Measurements from ENCODE around the gene MAGI2.

MAGI2 gene

DNA sequence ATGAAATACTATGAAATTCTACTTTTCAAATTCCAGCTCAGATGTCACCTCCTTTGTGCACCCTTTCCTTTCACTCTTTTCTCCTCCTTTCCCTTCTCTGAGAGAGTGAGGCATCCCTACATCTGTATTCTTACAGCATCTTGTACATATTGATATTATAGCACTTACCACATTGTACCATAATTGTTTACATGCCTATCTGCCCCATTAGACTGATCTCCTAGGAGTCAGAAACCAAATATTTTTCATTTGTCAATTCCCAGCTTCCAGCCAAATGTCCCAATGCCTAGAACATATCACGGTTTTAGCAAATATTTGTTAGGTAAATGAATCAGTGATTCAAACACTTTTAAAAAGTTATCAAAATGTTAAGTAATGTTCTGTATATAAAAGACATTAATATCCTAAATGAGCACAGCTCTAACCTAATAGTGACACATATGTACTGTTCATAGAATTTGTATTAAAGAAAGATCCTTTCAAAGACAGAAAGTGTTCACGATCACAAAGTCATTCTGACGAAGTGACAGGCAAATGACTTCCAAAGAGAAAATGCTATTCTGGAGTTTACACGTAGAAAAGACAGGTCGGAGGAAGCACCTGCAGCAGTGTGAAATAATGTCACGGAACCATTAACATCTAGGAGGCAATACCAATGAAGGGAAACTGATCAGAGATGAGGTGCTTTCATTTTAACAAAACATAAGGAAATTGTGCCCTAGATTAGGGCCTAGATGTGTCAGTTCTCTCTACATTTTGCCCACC lies 774.2 kb downstream of the MAGI2 start:
- H3K36me3 ChIP-seq, result no peaks in the 10 kb centered on the region
- no peak overlapping the region for H3K27ac ChIP-seq
- H3K4me1 ChIP-seq (ENCODE audit: control insufficient read depth in 1 of 2, insufficient read depth in 1 of 2, low read depth in 1 of 2, low read length in 1 of 2), result no peaks in the 10 kb centered on the region
- H3K27me3 ChIP-seq, result no peaks in the 10 kb centered on the region
- TF ChIP-seq, protein P1, sequence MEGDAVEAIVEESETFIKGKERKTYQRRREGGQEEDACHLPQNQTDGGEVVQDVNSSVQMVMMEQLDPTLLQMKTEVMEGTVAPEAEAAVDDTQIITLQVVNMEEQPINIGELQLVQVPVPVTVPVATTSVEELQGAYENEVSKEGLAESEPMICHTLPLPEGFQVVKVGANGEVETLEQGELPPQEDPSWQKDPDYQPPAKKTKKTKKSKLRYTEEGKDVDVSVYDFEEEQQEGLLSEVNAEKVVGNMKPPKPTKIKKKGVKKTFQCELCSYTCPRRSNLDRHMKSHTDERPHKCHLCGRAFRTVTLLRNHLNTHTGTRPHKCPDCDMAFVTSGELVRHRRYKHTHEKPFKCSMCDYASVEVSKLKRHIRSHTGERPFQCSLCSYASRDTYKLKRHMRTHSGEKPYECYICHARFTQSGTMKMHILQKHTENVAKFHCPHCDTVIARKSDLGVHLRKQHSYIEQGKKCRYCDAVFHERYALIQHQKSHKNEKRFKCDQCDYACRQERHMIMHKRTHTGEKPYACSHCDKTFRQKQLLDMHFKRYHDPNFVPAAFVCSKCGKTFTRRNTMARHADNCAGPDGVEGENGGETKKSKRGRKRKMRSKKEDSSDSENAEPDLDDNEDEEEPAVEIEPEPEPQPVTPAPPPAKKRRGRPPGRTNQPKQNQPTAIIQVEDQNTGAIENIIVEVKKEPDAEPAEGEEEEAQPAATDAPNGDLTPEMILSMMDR (IDR thresholded peaks at IDR 0.05), result no peak
- no peaks in the 10 kb centered on the region for H3K9me3 ChIP-seq
- H3K4me3 ChIP-seq (ENCODE audit: low read depth in 1 of 2, low read length in 1 of 2), result no peak overlapping the region

DNA sequence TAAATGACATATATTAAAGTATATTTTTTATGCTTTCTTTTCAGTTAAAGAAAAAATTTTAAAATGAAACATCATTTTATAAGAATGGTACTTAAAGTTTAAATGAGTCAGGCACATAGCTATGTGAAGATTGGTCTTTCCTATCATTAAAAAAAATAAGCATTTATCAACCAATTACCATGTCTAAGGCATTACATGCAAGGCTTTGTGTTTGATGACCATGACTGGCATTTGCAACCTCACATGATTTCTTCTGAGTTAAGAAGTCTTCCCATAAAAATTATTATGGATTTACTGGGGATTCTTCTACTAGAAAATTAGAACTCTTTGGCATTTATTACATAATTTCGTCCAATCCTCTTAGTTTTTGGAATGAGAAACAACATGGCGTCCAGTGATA lies 776.1 kb downstream of the MAGI2 start:
- Histone ChIP-seq H3K4me1 (ENCODE audit: control insufficient read depth in 1 of 2, insufficient read depth in 1 of 2, low read depth in 1 of 2, low read length in 1 of 2) (no peaks in the 10 kb centered on the region), H3K27me3 (no peaks in the 10 kb centered on the region), H3K4me3 (ENCODE audit: low read depth in 1 of 2, low read length in 1 of 2) (no peak overlapping the region), H3K9me3 (no peaks in the 10 kb centered on the region), H3K27ac (no peak overlapping the region), H3K36me3 (no peaks in the 10 kb centered on the region)
- TF ChIP-seq, protein P1 (IDR thresholded peaks at IDR 0.05), result no peak

DNA sequence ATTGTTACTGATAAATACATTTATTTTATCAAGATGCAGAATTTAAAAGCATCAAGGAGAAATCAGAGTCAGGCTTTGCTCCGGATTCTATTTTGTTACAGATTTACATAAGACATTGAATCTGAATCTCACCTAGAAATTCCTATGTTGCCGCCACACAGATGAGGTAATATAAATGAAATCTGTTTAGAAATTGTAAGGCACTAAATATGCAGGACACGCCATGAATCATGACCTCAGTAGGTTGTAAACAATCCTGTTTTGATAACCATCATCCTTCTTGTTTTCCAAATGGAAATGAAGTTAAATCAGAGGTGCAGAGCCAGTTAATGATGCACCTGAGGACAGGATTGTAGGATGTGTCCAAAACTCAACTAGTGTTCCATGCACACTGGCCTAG lies 778.0 kb downstream of the MAGI2 start:
- no peak overlapping the region for H3K27ac ChIP-seq
- H3K9me3 ChIP-seq, result no peaks in the 10 kb centered on the region
- H3K4me3 ChIP-seq (ENCODE audit: low read depth in 1 of 2, low read length in 1 of 2), result no peak overlapping the region
- TF ChIP-seq, protein P1 (IDR thresholded peaks at IDR 0.05), result no peak
- H3K36me3 ChIP-seq, result no peaks in the 10 kb centered on the region
- no peaks in the 10 kb centered on the region for H3K27me3 ChIP-seq
- no peaks in the 10 kb centered on the region for H3K4me1 ChIP-seq (ENCODE audit: control insufficient read depth in 1 of 2, insufficient read depth in 1 of 2, low read depth in 1 of 2, low read length in 1 of 2)

DNA sequence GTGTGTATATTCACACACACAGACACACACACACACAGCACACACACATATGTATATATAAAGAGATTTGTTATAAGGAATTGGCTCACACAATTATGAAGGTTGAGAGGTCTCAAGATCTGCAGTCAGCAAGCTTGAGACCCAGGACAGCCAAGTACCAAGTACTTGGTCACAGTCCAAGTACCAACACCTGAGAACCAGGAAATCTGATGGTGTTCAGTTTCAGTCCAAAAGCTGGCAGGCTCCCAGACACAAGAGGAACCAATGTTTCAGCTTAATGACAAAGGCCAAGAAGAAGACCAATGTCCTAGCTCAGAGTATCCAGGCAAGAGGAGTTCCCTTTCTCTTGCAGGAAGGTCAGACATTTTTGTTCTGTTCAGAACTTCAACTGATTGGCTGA lies 780.2 kb downstream of the MAGI2 start:
- H3K27me3 ChIP-seq, result no peaks in the 10 kb centered on the region
- no peaks in the 10 kb centered on the region for H3K4me1 ChIP-seq (ENCODE audit: control insufficient read depth in 1 of 2, insufficient read depth in 1 of 2, low read depth in 1 of 2, low read length in 1 of 2)
- no peak overlapping the region for H3K27ac ChIP-seq
- no peaks in the 10 kb centered on the region for H3K9me3 ChIP-seq
- no peak overlapping the region for H3K4me3 ChIP-seq (ENCODE audit: low read depth in 1 of 2, low read length in 1 of 2)
- no peaks in the 10 kb centered on the region for H3K36me3 ChIP-seq
- TF ChIP-seq, protein P1 (IDR thresholded peaks at IDR 0.05), result no peak

DNA sequence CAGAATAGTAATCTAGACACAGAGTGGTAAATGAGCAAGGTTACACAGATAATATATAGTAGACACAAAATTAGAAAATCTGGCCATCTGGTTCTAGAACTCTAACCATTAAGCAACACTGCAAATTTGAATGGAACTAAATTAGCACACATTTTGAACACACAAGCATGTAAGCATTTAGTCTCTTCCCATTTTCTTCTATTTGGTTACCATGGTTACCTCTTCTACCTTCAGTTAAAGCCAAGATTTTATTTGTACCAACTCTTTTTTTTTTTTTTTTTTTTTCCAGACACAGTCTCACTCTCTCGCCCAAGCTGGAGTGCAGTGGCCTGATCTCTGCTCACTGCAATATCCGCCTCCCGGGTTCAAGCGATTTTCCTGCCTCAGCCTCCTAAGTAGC lies 790.5 kb downstream of the MAGI2 start:
- Histone ChIP-seq H3K36me3 (no peaks in the 10 kb centered on the region), H3K4me3 (ENCODE audit: low read depth in 1 of 2, low read length in 1 of 2) (no peak overlapping the region), H3K27me3 (no peaks in the 10 kb centered on the region), H3K27ac (no peak overlapping the region), H3K9me3 (no peaks in the 10 kb centered on the region), H3K4me1 (ENCODE audit: control insufficient read depth in 1 of 2, insufficient read depth in 1 of 2, low read depth in 1 of 2, low read length in 1 of 2) (no peaks in the 10 kb centered on the region)
- TF ChIP-seq, protein P1 (IDR thresholded peaks at IDR 0.05), result no peak

All from neutrophil (primary cell).